GM19035 (cell line): ENCODE data around the gene PAPOLB.
A peak's percentile ranks its signal among the peaks of the same experiment; 100 is the strongest.
"Not testable (repeated sequence)": the region's sequence is repeated elsewhere in the genome, so short reads cannot be mapped to it uniquely, and the experiment has no call there.

Source experiments
- ATAC-seq: cut with Tn5 transposase; IDR thresholded peaks from one replicate; pipeline ENCODE4 v1.9.1; 2021; ENCODE audit not compliant: unreplicated experiment

PAPOLB gene

GRCh38 chr7:4861673-4862072 lies at the start of gene PAPOLB:
Gene PAPOLB (minus strand): TSS chr7:4862030. CDS start chr7:4861810, 220 bp downstream.
- no peak for ATAC-seq

GRCh38 chr7:4911111-4911828 lies 49.4 kb upstream of the PAPOLB start:
- no peak for ATAC-seq

GRCh38 chr7:4906682-4907081 lies 44.9 kb upstream of the PAPOLB start:
- ATAC-seq: no peak

- ATAC-seq: no peak
Measured at GRCh38 chr7:4905171-4905570, 43.3 kb upstream of the PAPOLB start.

- no peak for ATAC-seq
Measured at GRCh38 chr7:4904346-4904745, 42.5 kb upstream of the PAPOLB start.

- no peak for ATAC-seq
Measured at GRCh38 chr7:4895766-4896165, 33.9 kb upstream of the PAPOLB start.

- ATAC-seq: no peak
Measured at GRCh38 chr7:4894482-4894881, 32.7 kb upstream of the PAPOLB start.

GRCh38 chr7:4893929-4894475 lies 32.2 kb upstream of the PAPOLB start:
- ATAC-seq: no peak

GRCh38 chr7:4893188-4893587 lies 31.4 kb upstream of the PAPOLB start:
- not testable (repeated sequence) for ATAC-seq

- not testable (repeated sequence) for ATAC-seq
Measured at GRCh38 chr7:4891522-4891921, 29.7 kb upstream of the PAPOLB start.

GRCh38 chr7:4889682-4890081 lies 27.9 kb upstream of the PAPOLB start:
- ATAC-seq: no peak

- ATAC-seq: no peak
Measured at GRCh38 chr7:4888161-4888560, 26.3 kb upstream of the PAPOLB start.

GRCh38 chr7:4886671-4887070 lies 24.8 kb upstream of the PAPOLB start:
- ATAC-seq: no peak

GRCh38 chr7:4885317-4885807 lies 23.5 kb upstream of the PAPOLB start:
- no peak for ATAC-seq

- ATAC-seq: no peak
Measured at GRCh38 chr7:4884164-4884563, 22.3 kb upstream of the PAPOLB start.

GRCh38 chr7:4883372-4884144 lies 21.7 kb upstream of the PAPOLB start, which contains the start of gene RADIL:
Gene RADIL (minus strand): TSS chr7:4883716. CDS start chr7:4878139, 5,577 bp downstream.
- ATAC-seq: peak; percentile 84

GRCh38 chr7:4883033-4883371 lies 21.2 kb upstream of the PAPOLB start:
- ATAC-seq: no peak

GRCh38 chr7:4882169-4883032 lies 20.6 kb upstream of the PAPOLB start:
- no peak for ATAC-seq

GRCh38 chr7:4880218-4880617 lies 18.4 kb upstream of the PAPOLB start:
- no peak for ATAC-seq

GRCh38 chr7:4879396-4880081 lies 17.7 kb upstream of the PAPOLB start:
- no peak for ATAC-seq
